Panc1 (cell line): ENCODE results near the gene PHRF1. TPM values are rescaled to one million over a fixed set of nuclear protein-coding genes. Genes with fewer than 3 reads are reported as not detected.

Experiments used
- ATAC-seq: fragments of 200-7000 bp; cut with Tn5 transposase; 2 replicates; pipeline ENCODE4 v1.9.1; 2020; ENCODE audit warnings: mild to moderate bottlenecking, moderate library complexity
- BruUV-seq: library from RNA; stranded (reverse); fragments of 400-500 nt; replicated peaks from 2 replicates; lab custom pipeline; 2021; lab: Mats Ljungman, UMichigan
- CTCF ChIA-PET: fragments of 300-600 bp; sonication (Branson Sonifier 250); formaldehyde crosslinking; loops from one replicate; lab custom pipeline; 2022; ENCODE audit warnings: antibody characterized with exemption; lab: Charles Lee
- POLR2A ChIA-PET: fragments of 300-600 bp; sonication (Branson Sonifier 250); formaldehyde crosslinking; loops from one replicate; lab custom pipeline; 2022; ENCODE audit warnings: antibody characterized with exemption; lab: Charles Lee
- DNase-seq: peaks from one replicate; pipeline ENCODE4 v3.0.0-alpha.2; 2010; ENCODE audit warnings: low read depth, low spot score
- H3K27ac ChIP-seq: 2 replicates; pipeline ENCODE4 v1.5.1; 2011; ENCODE audit warnings: mild to moderate bottlenecking, low read length, inconsistent platforms
- H3K27me3 ChIP-seq: fragments of 200-500 bp; sonication (Bioruptor generic); 2 replicates; pipeline ENCODE4 v1.6.0; 2014; ENCODE audit warnings: low read length, inconsistent platforms; ENCODE audit not compliant: control insufficient read depth, insufficient read depth
- H3K36me3 ChIP-seq: fragments of 200-500 bp; sonication (Bioruptor generic); 2 replicates; pipeline ENCODE4 v1.5.1; 2014; ENCODE audit warnings: inconsistent platforms, mild to moderate bottlenecking, low read length, moderate library complexity; ENCODE audit not compliant: control insufficient read depth, insufficient read depth
- H3K4me1 ChIP-seq: 2 replicates; pipeline ENCODE4 v1.5.1; 2011; ENCODE audit warnings: inconsistent platforms, mild to moderate bottlenecking, low read length, moderate library complexity; ENCODE audit not compliant: control insufficient read depth, insufficient read depth
- H3K4me3 ChIP-seq, 2 experiments: 2 replicates each; pipeline ENCODE4 v1.5.1; 2011 to 2012; ENCODE audit warnings: low read depth in 2 of 2, low read length in 2 of 2, mild to moderate bottlenecking in 2 of 2, inconsistent platforms in 1 of 2, moderate library complexity in 1 of 2
- H3K9me3 ChIP-seq: fragments of 200-500 bp; sonication (Bioruptor generic); 2 replicates; pipeline ENCODE4 v1.5.1; 2014; ENCODE audit warnings: low read depth, mild to moderate bottlenecking, inconsistent platforms, low read length, moderate library complexity; ENCODE audit not compliant: control insufficient read depth, insufficient read depth
- CTCF ChIP-seq: fragments of 450-650 bp; IDR thresholded peaks from 2 replicates; pipeline ENCODE4 v1.5.1; 2017; ENCODE audit warnings: mild to moderate bottlenecking
- POLR2AphosphoS5 ChIP-seq: IDR thresholded peaks from 2 replicates; pipeline ENCODE4 v1.6.1; 2012; ENCODE audit warnings: mild to moderate bottlenecking, low read depth, low read length, moderate library complexity
- REST ChIP-seq, 2 experiments: IDR thresholded peaks; 2 replicates each; pipeline ENCODE4 v1.6.1; 2011 to 2012; ENCODE audit warnings: low read depth in 2 of 2, control low read depth in 1 of 2, low read length in 1 of 2, mild to moderate bottlenecking in 1 of 2, moderate library complexity in 1 of 2; ENCODE audit not compliant: insufficient read depth in 1 of 2
- SIN3A ChIP-seq: IDR thresholded peaks from 2 replicates; pipeline ENCODE4 v1.6.1; 2012; ENCODE audit warnings: low read depth, mild to moderate bottlenecking, low read length, moderate library complexity, borderline replicate concordance; ENCODE audit not compliant: insufficient read depth
- TCF7L2 ChIP-seq: IDR thresholded peaks from 2 replicates; pipeline ENCODE4 v1.6.1; 2011; ENCODE audit warnings: mild to moderate bottlenecking, low read depth, low read length, inconsistent platforms
- in situ Hi-C: cut with HindIII; loops from 2 replicates; pipeline ENCODE4 v1.10.0; 2016; ENCODE audit warnings: low sequenced_read_pairs, low pct_unique_long_range_greater_than_20kb
- intact Hi-C: fragments of 100-400 bp; cut with micrococcal nuclease; formaldehyde crosslinking; loops from one replicate; pipeline ENCODE4 v1.10.0; 2022; ENCODE audit not compliant: unreplicated experiment
- total RNA-seq: library from RNA; stranded (reverse); gene quantifications from one replicate; pipeline ENCODE4 v1.2.1, GENCODE V29; 2021; ENCODE audit not compliant: unreplicated experiment

Gene PHRF1
- total RNA-seq, 1 experiment from 2014 or later: 90.6 TPM

- Histone ChIP-seq H3K4me1 (peaks cover 29% of the 10 kb centered on the region), H3K27me3 (no peaks in the 10 kb centered on the region), H3K27ac (peak overlapping the region; percentile 73), H3K4me3 (peak overlapping the region; percentile 69 to 90), H3K36me3 (peaks cover 3% of the 10 kb centered on the region; the same call in 1 of the 2 replicates), H3K9me3 (no peaks in the 10 kb centered on the region)
- TF ChIP-seq REST (IDR thresholded peaks at IDR 0.05; ENCODE audit: insufficient read depth in 1 of 2, low read depth in 2 of 2, low read length in 1 of 2): 0 out of 4 replicates have a peak, but pooled peaks of 1 of the 2 experiments have one; percentile 43
- TF ChIP-seq SIN3A: peak; percentile 30; the same call in 1 of the 2 replicates
- no peak for TF ChIP-seq CTCF
- BruUV-seq: no TSS peak
- intact Hi-C loops: no loop called here
- DNase-seq (no peak), ATAC-seq (peak; percentile 4)
- ChIA-PET POLR2A (interaction anchor here (0.5 to 1.0 kb wide), 2 partner anchors 15 to 209 kb away, joined by 3 to 8 read pairs; no protein-coding TSS in a partner anchor), CTCF (interaction anchor here (0.6 kb wide), 1 partner anchor 16 kb away, joined by 3 read pairs; no protein-coding TSS in a partner anchor)
- in situ Hi-C loops: no loop called here
Measured at GRCh38 chr11:534396-535209, 41.7 kb upstream of the PHRF1 start.

GRCh38 chr11:535210-535518 is 41.1 kb upstream of the PHRF1 start:
- no TSS peak for BruUV-seq
- no peak overlapping the region for H3K27ac ChIP-seq
- no peaks in the 10 kb centered on the region for H3K9me3 ChIP-seq
- POLR2A ChIA-PET: interaction anchor here (1.0 kb wide), 1 partner anchor 16 kb away, joined by 3 read pairs; no protein-coding TSS in a partner anchor
- no peaks in the 10 kb centered on the region for H3K27me3 ChIP-seq
- ATAC-seq (peak; percentile 12), DNase-seq (no peak)
- H3K4me3 ChIP-seq: peak overlapping the region; percentile 69 to 90
- in situ Hi-C loops: no loop called here
- H3K36me3 ChIP-seq: peaks cover 3% of the 10 kb centered on the region; the same call in 1 of the 2 replicates
- TF ChIP-seq CTCF: no peak
- TF ChIP-seq REST (IDR thresholded peaks at IDR 0.05; ENCODE audit: insufficient read depth in 1 of 2, low read depth in 2 of 2, low read length in 1 of 2): no peak
- TF ChIP-seq POLR2AphosphoS5: no peak
- TF ChIP-seq SIN3A: no peak
- TF ChIP-seq TCF7L2: no peak
- peaks cover 34% of the 10 kb centered on the region for H3K4me1 ChIP-seq
- CTCF ChIA-PET: no interaction called here
- intact Hi-C loops: no loop called here
